Erythroblast (primary cell): ENCODE data around the gene CSMD2.

Source experiments
- GATA1 ChIP-seq: IDR thresholded peaks from 2 replicates; pipeline ENCODE4 v1.6.1; 2011; ENCODE audit warnings: low read depth, mild to moderate bottlenecking, control low read depth, low read length, moderate library complexity
- POLR2A ChIP-seq: IDR thresholded peaks from 2 replicates; pipeline ENCODE4 v1.6.1; 2011; ENCODE audit warnings: mild to moderate bottlenecking, low read length

GRCh38 chr1:33682371-33682770 is 482.7 kb downstream of the CSMD2 start:
- no peak for TF ChIP-seq POLR2A
- TF ChIP-seq GATA1, result no peak
